Gastroesophageal sphincter (tissue), 3 donors: ENCODE measurements around the gene NXT2.
"Not testable (repeated sequence)": the region's sequence is repeated elsewhere in the genome, so short reads cannot be mapped to it uniquely, and the experiment has no call there.

Experiments
- POLR2A ChIP-seq, 2 donors: fragments of 450-650 bp; IDR thresholded peaks; one replicate each; pipeline ENCODE4 v1.6.1; 2017; ENCODE audit warnings: antibody characterized with exemption in 2 of 2, mild to moderate bottlenecking in 2 of 2, moderate library complexity in 1 of 2
- POLR2AphosphoS5 ChIP-seq: sonication (generic); formaldehyde crosslinking; IDR thresholded peaks from one replicate; pipeline ENCODE4 v1.6.1; 2017; ENCODE audit warnings: antibody characterized with exemption
- TF ChIP-seq, protein P1 (sequence below), 4 experiments: fragments of 200-600 bp in 2 of 4; fragments of 450-650 bp in 2 of 4; sonication (generic) in 1 of 4; IDR thresholded peaks; one replicate each; pipeline ENCODE4 v1.5.1; 2017 to 2019; ENCODE audit warnings: antibody characterized with exemption in 4 of 4, mild to moderate bottlenecking in 2 of 4, moderate library complexity in 2 of 4

DNA sequence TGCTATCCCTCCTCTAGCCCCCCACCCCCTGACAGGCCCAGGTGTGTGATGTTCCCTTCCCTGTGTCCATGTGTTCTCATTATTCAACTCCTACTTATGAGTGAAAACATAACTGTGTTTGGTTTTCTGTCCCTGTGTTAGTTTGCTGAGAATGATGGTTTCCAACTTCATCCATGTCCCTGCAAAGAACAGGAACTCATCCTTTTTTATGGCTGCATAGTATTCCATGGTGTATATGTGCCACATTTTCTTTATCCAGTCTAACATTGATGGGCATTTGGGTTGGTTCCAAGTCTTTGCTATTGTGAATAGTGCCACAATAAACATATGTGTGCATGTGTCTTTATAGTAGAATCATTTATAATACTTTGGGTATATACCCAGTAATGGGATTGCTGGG, 2.4 kb downstream of the NXT2 start:
- TF ChIP-seq, protein P1, sequence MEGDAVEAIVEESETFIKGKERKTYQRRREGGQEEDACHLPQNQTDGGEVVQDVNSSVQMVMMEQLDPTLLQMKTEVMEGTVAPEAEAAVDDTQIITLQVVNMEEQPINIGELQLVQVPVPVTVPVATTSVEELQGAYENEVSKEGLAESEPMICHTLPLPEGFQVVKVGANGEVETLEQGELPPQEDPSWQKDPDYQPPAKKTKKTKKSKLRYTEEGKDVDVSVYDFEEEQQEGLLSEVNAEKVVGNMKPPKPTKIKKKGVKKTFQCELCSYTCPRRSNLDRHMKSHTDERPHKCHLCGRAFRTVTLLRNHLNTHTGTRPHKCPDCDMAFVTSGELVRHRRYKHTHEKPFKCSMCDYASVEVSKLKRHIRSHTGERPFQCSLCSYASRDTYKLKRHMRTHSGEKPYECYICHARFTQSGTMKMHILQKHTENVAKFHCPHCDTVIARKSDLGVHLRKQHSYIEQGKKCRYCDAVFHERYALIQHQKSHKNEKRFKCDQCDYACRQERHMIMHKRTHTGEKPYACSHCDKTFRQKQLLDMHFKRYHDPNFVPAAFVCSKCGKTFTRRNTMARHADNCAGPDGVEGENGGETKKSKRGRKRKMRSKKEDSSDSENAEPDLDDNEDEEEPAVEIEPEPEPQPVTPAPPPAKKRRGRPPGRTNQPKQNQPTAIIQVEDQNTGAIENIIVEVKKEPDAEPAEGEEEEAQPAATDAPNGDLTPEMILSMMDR (IDR thresholded peaks at IDR 0.05), result not testable (repeated sequence)
- TF ChIP-seq POLR2AphosphoS5; POLR2A (IDR thresholded peaks at IDR 0.05): not testable (repeated sequence)
